Cerebellar cortex (tissue), 1 donor: ENCODE data around the gene CUL7.

Experiments used
- DNase-seq: peaks from one replicate; pipeline ENCODE4 v3.0.0-alpha.2; 2015; ENCODE audit warnings: low spot score

Gene CUL7

GRCh38 chr6:43077333-43077809 lies 23.7 kb upstream of the CUL7 start:
- no peak for DNase-seq

- peak; percentile 48 for DNase-seq
These were observed 23.0 kb upstream of the CUL7 start for GRCh38 chr6:43076464-43077332.

- peak; percentile 75 for DNase-seq
These were observed 22.2 kb upstream of the CUL7 start, which contains the start of gene PTK7 for GRCh38 chr6:43075670-43076463. Gene PTK7 (plus strand): TSS chr6:43076314. CDS start chr6:43076489, 175 bp downstream.

GRCh38 chr6:43074847-43075669 lies 21.4 kb upstream of the CUL7 start:
- no peak for DNase-seq

DNA sequence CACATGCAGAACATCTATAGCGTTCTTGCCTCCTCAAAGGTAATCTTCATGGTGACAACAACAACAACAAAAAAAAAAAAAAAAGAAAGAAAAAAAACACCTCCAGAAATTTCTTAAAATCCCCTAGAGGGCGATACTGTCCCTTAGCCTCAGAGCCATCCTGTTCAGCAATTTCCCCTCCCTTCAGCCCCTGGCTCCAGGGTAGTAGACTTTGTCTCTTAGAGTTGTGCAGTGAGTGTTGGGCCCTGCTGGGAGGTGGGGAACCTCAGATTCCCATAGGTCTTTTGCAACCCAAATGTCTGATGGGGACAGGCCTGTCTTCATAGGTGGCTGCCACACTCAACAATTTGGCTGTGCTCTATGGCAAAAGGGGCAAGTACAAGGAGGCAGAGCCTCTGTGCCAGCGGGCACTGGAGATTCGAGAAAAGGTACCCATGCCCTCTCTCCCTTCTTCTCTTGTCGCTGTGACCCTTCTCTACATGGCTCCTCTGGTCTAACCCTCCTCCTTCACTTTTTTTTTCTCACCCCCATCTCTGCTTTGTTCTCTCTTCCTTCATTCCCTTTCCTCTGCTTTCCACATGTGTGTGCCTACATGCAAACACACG lies 16.5 kb upstream of the CUL7 start:
- peak; percentile 64 for DNase-seq

DNA sequence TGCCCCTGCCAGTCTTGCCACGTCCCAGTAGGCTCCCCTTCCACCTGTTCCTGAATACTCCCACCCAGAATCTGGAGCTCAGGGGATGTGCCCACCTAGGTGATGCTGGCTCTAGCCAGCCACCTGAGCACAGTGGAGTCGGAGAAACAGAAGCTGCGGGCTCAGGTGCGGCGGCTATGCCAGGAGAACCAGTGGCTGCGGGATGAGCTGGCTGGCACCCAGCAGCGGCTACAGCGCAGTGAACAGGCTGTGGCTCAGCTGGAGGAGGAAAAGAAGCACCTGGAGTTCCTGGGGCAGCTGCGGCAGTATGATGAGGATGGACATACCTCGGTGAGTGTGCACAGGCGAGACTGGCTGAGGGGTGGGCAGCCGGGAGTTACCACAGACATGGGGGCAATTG lies 9.2 kb upstream of the CUL7 start:
- no peak for DNase-seq

GRCh38 chr6:43061861-43062260 lies 8.2 kb upstream of the CUL7 start:
- DNase-seq, result no peak

- DNase-seq, result no peak
These were observed 7.3 kb upstream of the CUL7 start for GRCh38 chr6:43060755-43061633.

DNA sequence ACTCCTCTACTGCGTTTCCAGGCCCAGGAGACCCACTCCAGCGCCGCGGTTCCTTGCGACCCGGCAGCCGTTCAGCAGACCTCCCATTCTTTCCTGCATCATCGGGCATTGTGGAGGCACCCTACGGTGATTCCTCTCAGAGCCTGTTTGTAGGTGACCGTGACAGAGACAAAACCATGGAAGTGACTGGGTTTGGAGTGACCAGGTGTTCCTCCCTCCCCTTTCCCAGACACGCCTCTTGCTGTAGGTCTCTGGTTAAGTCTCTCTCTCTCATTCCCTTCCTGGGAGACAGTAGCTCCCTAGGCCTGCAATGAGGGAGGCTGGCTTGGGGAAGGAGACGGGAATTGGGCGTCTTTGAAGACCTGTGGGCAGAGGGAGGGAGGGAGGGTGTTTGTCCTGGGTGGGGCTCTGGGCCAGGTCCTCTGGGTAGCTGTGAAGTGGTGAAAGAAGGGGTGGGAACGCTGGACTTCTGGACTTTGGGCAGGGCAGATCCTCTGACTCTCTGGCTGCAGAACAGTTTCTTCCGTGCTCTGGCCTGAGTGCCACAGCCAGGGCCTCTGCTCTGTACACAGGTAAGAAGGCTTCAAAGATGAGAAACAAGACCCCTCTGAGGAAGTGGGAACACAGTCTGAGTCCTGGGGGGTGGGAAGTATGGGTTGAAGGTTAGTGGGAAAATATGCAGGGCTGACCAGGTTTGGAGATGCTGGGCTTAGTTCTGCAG lies 6.5 kb upstream of the CUL7 start:
- peak; percentile 50 for DNase-seq

DNA sequence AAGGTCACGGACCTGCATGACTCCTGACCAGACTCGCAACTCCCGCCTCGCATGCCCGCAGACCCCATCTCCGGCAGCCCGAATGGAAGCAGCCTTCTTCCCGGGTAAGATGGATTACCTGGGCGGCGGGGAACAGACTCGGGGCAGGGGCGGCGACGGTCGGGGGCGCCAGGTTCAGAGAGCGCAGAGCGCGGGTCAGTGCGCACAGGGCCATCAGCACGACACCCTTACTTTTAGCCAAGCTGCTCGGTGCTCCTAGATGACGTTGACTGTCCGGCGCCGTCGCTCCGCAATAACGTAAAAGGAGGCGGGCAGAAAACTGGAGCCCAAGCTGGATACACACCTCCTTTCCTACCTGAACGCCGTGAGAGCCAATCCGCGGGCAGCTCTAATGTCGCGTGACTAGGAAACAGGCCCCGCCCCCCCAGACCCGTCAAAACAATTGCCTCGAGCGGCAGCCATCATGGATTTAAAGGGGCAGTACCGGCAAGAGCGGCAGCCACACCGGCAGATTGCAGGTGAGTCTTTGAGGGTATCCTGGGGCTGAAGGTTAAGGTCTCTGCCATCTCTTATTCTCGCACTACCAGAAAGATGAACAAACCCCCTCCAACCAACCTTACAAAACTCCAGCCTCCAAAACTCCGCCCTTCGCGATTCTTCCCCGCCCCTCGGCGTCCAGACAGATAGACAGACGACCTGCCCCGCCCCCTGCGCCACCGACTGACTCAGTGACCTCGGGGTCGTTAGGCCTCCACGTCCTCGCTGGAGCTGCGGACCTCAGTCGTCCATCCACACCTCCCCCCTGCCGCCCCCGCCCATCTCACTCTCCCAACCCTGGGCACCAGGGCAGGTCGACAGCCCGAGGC lies 5.8 kb upstream of the CUL7 start, which contains the start of the genes KLC4 and MRPL2:
Gene KLC4 (plus strand): TSS at position 464 of the 866 bp plus-strand sequence. CDS start 1,705 bp downstream, outside the sequence.
Gene MRPL2 (minus strand): TSS at position 267 of the 866 bp plus-strand sequence. CDS start 53 bp downstream, at position 214.
- peak; percentile 100 for DNase-seq

DNA sequence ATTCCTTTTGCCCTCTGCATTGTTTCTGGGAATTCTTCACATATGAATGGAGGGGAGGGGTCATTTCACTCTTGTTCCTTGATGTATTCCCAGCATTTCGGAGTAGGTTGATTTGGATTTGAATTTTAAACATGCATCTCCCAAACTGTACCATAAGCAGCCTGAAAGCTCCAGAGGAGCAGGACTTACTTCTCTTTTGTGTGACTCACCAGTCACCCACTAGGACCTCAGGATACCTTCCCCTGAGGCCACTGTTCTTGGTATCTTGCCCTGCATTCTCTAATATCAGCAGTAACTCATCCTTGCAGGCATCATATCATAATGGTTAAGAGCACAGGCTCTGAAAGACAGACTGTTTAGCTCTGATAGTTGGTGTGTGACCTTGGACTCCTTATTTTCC lies 4.9 kb upstream of the CUL7 start:
- DNase-seq, result no peak

- no peak for DNase-seq
These were observed 2.3 kb upstream of the CUL7 start for GRCh38 chr6:43055966-43056365.

- no peak for DNase-seq
These were observed 724 bp upstream of the CUL7 start for GRCh38 chr6:43054206-43054943.

DNA sequence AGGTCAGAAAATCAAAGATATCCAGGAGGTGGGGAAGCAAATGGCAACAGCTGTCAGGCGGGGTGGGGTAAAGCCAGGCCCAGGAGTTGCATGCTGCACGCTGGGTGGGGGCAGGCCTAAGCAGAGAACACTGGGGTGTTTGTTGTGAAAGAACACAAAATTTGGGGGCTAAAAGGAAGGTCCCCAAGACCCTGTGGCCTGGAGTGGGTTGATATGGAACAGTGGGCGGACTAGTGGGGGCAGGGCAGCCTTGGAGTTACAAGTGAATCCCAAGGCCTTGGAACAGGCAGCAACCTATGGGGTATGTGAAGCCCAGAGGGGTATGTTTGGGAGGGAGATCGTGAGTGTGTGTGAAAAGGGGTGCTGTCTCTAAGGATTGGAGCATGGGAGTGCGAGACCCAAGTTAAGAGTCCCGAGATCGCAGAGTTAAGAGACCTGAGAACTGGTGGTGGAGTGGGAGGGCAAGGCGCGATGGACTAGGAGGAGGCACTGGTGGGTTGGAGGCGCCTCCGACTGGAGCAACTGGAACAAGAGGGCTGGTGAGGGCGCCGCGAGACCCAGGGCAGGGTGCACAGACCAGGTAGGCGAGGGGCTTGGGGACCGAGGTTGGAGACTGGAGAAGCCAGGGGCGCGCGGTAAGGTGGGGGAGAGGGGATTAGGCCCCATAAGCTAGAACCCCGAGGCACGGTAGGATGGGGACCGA lies 658 bp downstream of the CUL7 start:
- DNase-seq, result no peak

DNA sequence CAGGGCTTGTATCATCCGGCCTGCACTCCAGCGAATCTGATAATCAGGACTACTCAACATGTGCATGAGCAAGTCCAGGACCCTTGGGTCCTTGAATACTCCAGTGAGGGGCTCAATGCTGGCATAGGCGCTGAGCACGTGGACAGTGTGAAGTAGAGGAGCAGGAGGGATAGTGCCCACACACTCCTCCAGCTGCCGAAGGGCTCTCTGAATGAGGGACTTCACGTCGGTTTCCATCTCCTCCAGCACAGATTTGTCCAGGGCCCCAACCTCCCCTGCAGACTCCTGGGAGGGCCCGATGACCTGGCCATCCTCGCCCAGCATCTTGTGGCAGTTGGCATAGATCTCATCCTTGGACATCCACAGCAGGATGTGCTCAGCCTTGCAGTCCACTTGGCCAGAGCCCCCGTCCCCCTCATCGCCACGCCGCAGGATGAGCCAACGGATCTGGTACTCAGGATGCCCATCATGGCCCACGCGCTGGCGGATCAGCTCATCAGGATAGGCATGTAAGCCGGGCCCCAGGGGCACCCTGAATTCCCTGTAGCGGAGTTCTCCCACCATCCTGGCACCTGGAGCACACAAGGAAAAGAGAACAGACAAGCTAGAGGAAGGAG lies 1.3 kb downstream of the CUL7 start:
- DNase-seq, result no peak

DNA sequence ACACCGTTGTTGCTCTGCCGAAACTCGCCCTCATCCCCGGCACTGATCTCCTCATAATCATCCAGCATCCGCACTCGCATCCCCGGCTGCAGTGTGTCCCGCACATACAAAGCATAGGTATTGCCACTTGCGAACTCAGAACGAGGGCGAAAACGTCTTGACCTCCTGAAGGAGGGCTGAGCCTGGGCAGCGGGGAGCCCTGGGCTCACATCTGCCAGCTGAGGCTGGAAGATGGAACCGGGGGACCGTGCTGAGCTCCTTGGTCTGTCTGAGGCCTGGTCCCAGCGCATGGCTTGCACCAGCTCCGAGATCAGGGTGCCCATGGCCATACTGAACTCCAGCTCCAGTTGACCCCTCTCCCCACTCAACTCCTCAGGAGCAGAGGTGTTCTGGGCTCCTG lies 2.7 kb downstream of the CUL7 start:
- DNase-seq, result no peak

- no peak for DNase-seq
These were observed 5.7 kb downstream of the CUL7 start for GRCh38 chr6:43047998-43048397.
